HG03460 (cell line): Measurements from ENCODE around the gene KCNQ2.

Source experiments
- ATAC-seq: cut with Tn5 transposase; IDR thresholded peaks from one replicate; pipeline ENCODE4 v1.9.1; 2021; ENCODE audit not compliant: unreplicated experiment

The KCNQ2 gene

DNA sequence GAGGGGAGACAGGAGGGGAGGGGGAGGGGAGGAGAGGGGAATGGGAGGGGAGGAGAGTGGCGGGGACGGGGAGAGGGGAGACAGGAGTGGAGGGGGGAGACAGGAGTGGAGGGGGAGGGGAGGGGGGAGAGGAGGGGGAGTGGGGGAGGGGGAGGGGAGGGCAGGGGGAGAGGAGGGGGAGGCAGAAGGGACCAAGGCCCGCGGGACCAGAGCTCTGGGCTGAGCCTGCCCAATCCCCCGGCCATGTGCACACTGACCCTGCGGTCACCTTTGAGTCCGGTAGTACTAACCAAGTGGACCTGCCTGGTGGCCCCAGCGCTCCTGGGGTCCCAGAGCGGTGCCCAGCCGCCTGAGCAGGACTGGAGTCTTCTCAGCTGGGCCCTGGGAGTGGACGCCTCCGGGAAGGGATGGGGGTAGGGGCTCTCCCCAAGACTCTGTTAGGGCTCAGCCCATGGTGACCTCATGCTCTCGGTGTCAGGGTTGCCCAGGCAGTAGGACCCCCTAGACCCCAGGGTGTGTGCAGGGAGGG lies 471 bp upstream of the KCNQ2 start:
- no peak for ATAC-seq

DNA sequence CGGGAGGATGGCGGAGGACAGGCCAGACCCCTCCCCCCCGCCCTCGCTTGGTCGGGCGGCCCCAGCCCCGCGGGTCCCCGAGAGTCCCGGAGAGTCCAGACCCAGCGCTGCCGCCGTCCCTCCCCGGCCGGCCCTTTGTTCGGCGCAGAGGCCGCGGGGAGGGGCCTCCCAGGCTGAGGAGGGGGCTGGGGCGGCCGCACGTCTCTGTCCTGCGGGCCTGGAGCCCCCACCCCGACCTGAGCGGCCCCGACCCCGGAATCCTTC lies 806 bp downstream of the KCNQ2 start:
- ATAC-seq, result no peak

DNA sequence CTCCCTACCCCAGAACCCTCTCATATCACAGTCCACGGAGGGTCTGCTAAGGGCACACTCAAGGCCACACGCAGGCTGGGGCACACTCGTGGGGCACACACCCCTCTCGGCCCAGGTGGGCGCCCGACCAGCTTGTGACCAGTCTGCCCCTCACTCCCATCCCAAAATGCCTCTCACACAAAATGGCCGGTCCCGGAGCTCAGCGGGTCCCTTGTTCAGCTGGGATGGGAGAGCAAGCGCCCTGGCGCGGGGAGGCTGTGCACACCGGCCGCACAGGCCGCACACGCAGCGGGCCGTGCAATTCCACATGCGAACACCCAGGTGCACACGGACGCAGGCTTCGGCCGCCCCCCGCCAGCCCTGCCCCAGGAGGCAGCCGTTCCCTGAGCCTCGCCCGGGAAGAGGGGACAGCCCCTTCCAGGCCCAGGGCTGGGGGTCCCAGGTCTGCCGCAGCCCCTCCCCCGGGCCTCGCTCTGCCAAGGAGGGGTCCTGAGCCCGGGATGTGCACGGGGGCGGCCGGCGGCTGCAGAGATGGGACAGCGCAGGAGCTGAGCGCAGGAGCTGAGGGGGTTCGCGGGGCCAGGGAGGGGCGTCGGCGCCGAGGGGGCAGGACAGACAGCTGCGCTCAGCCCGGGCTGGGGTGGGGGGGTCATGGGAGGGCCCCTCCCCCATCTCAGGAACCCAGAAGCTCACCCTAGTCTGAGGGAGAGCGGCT lies 1.3 kb downstream of the KCNQ2 start:
- ATAC-seq, result no peak

DNA sequence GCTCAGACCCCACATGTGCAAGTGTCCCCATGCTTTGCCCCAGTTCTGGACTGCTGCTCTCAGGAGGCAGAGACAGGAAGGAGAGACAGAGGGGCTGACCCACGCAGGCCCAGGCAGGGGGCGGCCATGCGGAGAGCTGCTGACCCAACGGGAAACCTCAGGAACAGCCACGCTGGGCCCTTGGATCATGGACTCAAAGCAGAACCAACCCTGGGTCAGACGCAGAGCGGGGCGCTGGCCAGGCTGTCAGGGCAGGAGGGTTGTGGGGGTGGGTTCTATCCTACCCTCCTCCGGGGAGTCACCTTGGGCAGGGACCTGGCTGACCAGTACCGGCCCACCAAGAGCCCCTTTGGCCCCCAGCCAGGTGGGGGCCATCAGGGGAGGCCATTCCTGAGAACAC lies 2.0 kb downstream of the KCNQ2 start:
- ATAC-seq, result no peak

DNA sequence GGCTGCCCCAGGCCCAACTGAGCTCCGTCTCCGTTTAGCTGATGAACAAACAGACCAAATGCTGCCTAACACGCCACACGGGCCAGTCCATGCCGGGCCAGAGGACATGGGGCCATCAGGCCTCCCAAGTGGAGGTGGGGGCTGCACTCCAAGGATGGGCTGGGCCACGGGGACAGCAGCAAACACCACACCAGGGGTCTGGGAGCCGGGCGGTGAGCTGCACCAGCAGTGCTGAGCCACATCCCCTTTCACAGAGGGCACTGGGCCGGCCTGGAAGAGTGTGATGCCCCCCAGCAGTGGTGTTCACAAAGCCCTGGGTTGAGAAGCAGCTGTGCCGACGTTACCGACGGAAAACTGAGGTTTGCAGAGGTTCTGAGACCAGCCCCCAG lies 2.7 kb downstream of the KCNQ2 start:
- no peak for ATAC-seq

DNA sequence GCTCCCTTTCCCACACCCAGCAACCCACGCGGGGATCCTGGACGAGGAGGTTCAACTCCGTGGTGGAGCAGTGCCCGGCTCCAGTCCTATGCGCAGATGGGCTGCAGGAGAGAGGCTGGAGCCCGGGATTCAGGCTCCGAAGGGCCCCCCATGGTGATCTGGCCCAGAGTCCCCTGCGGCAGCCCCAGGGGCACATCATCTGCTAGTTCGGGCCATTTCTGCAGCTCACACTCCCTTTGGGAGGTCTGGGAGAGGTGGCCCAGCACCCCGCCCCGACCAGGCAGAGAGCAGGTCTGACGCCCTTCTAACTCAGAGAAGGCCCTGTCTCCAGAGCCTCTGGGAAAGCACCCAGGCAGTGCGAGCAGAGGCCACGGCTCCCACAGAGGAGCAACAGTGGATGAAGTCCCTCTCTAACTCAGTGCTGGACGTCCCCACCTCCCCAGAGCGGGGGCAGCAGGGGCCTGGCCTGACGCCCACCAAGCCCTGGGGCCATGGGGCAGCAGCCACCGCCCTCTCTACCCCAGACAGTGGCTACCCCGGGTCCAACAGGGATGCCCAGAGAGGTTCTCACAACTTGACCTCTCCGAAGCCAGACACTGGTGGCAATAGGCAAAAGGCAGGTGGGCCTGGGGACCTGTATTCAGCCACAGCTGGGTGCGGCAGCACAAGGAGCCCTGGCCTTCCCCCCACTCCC lies 3.3 kb downstream of the KCNQ2 start:
- ATAC-seq, result no peak

DNA sequence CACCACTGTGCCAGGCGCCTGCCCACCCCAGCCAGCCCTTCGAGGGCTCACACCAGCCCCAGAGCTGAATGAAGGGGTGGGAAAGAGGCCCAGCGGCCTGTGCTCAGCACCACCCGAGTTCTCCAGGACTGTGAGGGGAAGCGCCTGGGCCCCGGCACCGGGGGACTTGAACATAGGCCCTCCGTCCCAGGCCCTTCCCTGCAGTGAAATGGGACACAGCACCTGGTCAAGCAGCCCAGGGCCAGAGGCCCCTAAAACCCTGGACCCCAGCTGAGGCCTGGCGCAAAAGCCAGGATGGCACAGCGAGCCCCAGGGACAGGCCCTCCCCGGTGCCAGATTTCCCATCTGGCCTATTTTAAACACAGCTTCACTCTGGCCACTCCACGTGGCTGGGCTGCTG lies 4.0 kb downstream of the KCNQ2 start:
- no peak for ATAC-seq

DNA sequence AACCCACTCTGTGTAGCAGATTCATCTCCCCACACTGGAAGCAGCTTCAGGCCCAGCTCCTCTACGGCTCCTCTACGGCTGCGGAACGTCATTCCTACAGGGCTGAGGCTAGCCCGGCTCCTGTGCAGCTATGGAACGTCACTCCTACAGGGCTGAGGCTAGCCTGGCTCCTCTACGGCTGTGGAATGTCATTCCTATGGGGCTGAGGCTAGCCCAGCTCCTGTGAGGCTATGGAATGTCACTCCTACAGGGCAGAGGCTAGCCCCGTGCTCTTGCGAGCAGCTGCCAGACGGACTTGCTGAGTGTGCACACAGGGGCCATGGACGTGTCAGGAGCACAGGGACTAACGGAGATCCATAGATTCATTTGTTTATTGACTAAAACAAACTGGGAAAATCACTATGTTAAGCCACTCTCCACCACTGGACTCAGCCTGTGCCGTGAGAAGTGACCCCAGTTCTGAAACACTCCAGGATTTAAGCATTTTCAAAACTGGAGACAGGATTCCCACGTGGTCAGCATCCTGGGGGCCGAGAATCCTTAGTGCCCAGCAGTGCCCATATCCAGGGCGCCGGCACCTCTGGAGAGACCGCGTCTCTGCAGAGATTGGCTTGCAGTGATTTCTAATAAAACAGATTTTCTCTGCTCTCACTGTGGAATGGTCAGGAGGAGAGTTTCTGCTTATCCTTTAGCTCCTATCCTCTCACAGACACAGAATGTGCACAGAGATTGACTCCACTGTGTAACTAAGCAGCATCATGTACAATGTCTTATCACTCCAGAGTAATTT lies 5.0 kb downstream of the KCNQ2 start:
- no peak for ATAC-seq

DNA sequence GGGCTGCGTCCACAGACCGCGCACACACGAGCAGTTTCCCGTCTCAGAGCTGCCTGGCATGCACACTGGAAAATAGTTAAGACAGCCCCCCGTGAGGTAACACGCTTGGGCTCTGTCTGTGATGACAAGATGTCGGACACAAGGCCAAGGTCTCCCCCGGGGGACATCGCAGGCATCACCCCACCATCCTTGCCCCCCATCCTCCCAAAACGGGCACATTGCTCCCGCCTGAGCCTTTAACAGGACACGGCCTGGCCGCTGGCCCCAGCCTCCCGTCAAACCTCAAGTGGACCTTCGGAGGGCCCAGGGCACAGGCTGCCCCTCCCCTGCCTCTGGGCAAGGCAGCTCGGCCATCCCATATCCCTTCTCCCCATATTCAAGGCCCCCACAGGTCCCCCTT lies 5.6 kb downstream of the KCNQ2 start:
- ATAC-seq, result no peak

DNA sequence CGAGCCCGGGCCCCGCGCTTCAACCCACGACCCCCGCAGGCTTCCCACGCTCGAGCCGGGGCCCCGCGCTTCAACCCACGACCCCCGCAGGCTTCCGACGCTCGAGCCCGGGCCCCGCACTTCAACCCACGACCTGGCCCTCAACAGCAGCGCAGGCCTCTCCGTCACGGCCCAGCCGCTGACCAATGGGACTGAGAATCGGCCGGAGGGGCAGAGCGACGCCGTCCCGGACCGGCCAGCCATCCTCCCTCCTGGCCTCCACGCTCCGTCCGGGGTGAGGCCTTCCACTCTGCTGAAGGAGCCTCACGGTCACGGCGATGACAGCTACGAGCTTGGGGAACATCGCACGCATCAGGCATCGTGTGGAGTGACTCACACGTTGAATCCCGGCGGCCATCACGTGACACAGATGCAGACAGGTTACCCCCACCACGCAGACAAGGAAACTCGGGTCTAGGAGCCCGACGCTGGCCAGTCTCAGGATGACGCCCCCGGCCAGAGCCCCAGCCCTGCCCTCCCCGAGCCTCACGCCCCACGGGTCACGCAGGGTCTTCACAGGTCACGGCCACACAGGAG lies 6.1 kb downstream of the KCNQ2 start:
- no peak for ATAC-seq

DNA sequence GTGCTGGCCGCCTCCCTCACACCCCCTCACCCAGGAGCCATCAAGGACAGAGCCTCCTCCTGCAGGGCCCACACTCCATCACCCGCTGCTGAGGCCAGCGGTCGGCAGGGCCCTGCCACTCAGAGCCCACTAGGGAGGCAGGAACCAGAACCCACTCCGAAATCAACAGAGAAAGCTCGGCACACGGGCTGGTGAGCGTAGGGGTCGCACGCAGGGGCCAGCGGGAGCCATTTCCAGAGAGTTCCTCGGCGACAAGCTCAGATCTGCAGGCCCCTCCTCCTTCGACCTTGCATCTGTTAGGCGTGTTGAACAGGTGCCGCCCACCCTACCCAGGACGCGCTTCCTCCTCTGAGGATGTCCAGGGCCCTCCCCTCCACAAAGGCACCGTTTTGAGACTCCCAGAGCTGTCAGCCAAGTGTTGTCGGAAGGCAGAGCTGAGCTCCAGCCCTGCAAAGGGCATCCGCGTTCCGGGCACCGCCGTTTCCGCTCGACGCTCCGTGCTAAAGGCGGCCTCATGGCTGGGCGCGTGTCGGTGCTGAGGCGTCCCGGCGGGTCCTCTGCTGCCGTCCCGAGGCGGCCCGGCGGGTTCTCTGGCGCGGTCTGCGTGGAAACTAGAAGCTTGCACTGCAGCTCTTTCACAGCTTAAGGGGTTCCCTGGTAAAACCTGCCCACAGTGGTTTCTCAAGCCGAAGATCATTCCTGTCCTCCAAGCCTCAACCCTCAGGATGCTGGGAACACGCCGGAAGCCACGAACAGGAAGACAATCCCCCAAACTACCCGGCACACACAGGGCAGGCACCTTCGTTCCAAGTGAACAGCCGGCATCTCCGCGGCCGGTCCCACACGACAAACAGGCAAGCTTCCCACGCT lies 6.8 kb downstream of the KCNQ2 start:
- ATAC-seq, result no peak

DNA sequence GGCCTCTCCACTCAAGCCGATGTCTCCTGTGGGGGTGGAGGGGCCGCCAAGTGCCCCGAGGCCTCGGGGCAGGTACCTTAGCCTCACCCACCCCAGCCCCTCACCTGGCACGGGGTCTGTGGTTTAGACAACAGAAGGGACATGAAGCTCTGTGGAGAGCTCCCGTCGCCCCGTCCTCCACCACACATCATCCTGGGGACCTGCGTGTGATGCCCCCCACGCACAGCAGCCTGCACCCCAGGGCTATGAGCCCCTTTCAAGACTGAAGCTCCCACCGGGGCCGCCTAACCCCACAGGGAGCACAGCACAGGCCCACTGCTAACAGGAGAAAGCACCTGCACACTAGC lies 8.2 kb downstream of the KCNQ2 start:
- no peak for ATAC-seq

DNA sequence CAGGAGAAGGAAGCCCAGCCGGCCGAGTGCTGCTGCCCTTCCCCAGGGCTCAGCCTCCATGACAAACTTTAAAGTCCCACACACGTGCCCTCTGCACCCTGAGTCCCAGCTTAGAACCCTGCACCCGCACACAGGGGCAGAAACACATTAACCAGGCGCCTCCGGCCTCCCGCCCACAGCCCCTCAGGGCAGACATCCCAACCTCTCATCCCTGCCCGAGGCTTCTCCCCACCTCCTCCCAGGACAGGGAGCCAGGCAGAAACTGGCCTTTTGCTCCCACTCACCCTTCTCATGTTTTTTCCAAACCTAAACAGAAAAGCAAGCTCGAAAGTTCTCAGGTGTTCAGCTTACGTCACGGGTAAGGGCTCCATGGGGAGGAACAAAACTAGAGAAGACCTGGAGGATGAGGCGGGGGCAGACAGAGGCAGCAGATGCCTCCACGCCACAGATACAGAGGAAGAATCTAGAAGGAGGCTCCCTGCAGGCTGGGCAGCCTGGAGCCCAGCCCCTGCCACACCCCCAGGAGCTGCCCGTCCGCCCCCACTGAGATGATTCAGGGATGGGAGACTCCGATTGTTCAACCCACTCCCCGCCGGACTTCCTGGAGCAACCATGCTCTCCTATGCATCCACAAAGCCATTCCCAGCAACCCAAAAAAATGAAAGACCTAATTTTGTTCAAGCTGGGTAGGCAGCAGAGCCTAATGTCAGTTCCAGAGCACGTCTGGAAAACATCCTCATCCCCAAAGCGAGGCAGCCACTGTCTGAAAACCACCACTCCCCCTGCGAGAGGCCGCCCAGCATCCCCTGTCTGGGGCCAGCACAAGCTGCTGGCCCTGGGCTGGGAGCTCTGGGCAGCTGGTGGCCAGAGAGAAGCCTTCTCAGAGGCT lies 8.8 kb downstream of the KCNQ2 start:
- ATAC-seq, result no peak

DNA sequence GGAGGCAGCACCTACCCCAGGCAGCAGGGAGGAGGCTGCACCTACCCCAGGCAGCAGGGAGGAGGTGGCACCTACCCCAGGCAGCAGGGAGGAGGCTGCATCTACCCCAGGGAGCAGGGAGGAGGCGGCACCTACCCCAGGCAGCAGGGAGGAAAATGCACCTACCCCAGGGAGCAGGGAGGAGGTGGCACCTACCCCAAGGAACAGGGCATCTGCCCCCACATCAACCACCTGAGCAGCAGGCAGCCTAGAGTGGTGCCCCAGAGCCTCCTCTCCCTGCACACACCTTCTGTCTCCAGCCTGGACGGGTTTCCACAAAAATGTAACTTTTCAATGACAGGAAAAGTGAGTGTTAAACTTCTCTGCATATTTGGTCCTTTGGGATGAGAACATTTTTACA lies 10.2 kb downstream of the KCNQ2 start:
- no peak for ATAC-seq

DNA sequence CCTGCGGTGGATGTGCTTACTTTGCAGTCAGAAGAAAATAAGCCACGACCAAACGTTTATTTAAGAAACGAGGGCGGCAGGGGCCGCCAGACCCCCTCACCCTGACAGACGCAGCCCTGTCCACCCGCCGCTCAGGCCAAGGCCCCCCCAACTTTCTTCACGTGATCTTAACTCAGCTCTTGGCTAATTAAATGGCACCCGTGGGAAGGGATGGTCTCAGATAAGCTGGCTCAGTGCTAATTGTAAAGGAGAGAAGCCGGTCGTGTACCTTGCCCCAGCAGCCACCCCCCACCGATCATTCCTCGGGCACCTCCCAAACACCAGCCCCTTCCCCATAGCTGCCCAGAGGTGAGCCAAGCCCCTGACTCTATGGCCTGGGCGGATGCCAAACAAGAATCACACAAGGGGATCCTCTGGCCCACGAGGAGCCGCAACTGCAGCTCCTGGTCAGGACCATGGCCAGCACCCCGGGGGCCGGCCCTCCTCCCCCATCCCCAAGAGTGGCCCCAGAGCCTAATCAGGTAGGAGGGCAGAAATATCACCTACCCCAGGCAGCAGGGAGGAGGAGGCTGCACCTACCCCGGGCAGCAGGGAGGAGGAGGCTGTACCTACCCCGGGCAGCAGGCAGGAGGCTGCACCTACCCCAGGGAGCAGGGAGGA lies 11.2 kb downstream of the KCNQ2 start:
- no peak for ATAC-seq

DNA sequence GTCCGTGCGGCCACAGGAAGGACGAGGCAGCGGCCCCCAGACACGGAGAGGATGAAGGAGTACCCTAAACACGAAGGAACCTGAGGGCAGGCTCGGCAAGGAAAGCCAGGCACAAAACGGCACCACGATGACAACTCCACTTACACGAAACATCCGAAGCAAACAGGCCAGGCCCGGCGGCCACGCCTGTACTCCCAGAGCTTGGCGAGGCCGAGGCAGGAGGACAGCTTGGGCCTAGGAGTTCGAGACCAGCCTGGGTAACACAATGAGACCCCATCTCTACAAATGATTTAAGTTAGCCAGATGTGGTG lies 13.4 kb downstream of the KCNQ2 start:
- no peak for ATAC-seq

DNA sequence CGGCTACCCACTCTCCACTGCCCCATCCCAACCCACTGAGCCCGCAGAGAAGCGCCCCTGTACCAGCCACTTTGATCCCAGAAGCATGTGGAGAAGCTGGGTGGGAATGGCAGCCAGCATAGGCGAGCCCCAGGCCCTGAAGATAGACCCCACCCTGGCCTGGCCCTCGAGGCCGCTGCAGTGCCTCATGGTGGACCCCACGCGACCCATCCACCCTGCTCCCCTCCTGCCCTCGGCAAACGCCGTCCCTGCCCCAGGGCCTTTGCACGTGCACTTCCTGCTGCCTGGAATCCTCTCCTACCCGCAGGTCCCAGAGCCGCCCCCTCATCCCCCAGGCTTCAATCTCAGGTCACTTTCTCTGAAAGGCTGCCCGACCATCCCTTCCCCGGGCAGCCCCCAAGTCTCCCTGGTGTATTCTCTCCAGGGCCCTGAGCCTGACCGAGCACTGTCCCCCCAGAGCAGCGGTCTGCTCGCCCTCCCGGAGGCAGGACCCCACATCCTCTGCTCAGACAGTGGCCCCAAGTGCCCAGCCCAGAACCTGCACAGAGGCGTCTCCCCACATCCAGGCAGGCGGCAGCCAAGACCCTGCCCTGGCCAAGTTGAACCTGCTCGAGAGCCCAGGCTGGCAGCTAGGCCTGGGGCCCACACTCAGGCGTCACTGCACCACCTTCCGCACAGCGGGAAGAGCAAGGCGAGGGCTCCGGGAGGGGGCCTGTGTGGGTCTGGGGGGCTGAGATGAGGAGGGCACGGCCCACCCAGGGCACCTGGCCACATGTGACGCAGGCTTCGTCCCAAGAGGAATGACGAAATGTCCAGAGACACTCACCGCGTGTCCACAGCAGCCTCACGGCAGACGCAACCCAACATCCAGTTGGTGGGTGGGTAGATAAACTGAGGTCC lies 14.0 kb downstream of the KCNQ2 start:
- no peak for ATAC-seq

DNA sequence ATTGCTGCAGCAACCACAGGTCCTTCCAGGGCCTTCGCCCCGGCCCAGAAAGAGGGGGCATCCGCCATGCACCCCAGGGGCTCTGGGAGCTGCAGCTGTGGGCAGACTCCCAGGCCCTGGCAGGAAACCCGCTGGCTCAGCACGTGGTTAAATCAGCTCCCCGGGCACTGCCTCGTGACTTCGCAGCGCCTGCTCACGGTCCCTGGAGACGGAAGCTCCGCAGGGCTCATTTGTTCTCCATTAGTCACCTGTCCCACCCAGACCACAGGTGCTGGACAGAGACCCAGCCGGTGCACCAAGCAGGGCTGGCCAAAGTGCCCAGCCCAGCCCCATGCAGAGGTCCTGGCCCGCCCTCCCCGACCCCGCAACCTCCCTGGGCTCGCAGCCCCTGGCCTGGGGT lies 14.7 kb downstream of the KCNQ2 start:
- ATAC-seq, result no peak
